Spinal cord (tissue), 10 donors: ENCODE results near the gene TP53I13. TPM values are rescaled to one million over a fixed set of nuclear protein-coding genes. Genes with fewer than 3 reads are reported as not detected.

Experiments used
- DNase-seq, 6 donors: peaks; one replicate each; pipeline versions ENCODE4 v3.0.0 to v3.0.0-alpha.2; 2013 to 2015; ENCODE audit warnings: low spot score in 6 of 6, low read depth in 4 of 6
- H3K27ac ChIP-seq: one replicate; pipeline ENCODE4 v1.5.1; 2013; ENCODE audit warnings: low read depth, low read length, control low read depth
- H3K27me3 ChIP-seq: one replicate; pipeline ENCODE4 v1.6.1; 2013; ENCODE audit warnings: low read length; ENCODE audit not compliant: control insufficient read depth, insufficient read depth
- H3K36me3 ChIP-seq: one replicate; pipeline ENCODE4 v1.6.1; 2013; ENCODE audit warnings: low read length; ENCODE audit not compliant: control insufficient read depth, insufficient read depth
- H3K4me1 ChIP-seq: one replicate; pipeline ENCODE4 v1.6.1; 2013; ENCODE audit warnings: low read length; ENCODE audit not compliant: control insufficient read depth, insufficient read depth
- H3K4me3 ChIP-seq: one replicate; pipeline ENCODE4 v1.5.1; 2013; ENCODE audit warnings: low read depth, low read length, control low read depth
- H3K9me3 ChIP-seq: one replicate; pipeline ENCODE4 v1.6.1; 2013; ENCODE audit warnings: low read length; ENCODE audit not compliant: control insufficient read depth, insufficient read depth
- WGBS: methylation state at CpG from one replicate; pipeline ENCODE4 v1.1.5; 2013; ENCODE audit warnings: missing lambda C conversion rate; ENCODE audit not compliant: insufficient coverage; 5-methylcytosine and 5-hydroxymethylcytosine counted together
- polyA plus RNA-seq, 2 donors: library from polyadenylated mRNA; unstranded; fragments of 120-200 nt; gene quantifications; one replicate each; pipeline ENCODE4 v1.2.1, GENCODE V29; 2013; ENCODE audit not compliant: insufficient read length in 2 of 2
- total RNA-seq, 2 donors: library from RNA; depleted of rRNA in 1 of 2; stranded (reverse); fragments of 120-200 nt in 1 of 2; fragments of >200 nt in 1 of 2; gene quantifications; one replicate each; pipeline versions ENCODE4 v1.2.3 to v1.2.4, GENCODE V29; 2013 to 2014
- donor health status: healthy.

TP53I13 gene
- total and polyA plus RNA-seq, 4 donors, result 12.9 to 37.9 (median 26.8) TPM

DNA sequence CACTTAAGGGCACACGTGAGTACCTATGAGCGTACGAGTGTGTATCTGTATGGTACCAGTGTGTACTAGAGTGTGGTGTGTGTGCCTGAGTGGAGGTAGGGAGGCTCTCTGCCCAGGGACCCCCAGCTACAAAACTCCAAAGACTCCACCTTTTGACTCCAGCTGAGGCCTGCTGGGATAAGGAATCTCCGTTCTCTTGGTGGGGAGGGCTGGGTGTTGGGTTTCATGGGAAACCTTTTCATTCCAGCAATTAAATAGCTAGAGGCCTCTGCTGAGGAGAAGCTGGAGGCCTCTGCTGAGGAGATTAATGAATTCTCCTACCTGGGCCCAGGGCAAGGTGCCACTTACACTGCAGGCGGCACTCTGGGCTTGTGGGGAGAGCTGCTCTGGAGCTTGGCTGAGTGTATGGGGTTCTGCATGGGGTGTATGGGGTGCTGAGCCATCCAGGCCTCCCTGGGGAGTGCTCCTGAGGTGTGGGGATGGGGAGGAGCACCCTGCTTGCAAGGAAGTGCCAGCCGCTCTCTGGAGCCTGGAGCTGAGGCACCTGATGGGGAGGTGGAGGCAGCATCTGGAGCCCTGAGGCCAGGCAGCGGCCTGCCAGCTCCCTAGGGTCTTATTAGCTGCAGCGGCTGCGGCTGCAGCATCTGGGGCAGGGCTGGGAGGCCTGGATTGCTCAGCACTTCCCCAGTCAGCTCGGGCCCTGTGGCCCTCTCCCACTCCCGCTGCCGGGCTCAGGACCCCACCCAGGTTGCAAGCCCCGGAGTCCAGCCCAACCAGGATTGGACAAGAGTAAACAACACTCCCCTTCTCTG, 29.1 kb downstream of the TP53I13 start:
- DNase-seq, result no peak
- Histone ChIP-seq H3K27me3 (no peaks in the 10 kb centered on the region), H3K4me3 (no peak overlapping the region), H3K27ac (no peak overlapping the region), H3K9me3 (no peaks in the 10 kb centered on the region), H3K4me1 (peaks cover 49% of the 10 kb centered on the region), H3K36me3 (peaks cover 6% of the 10 kb centered on the region)
- 40% methylated on average over 10 of the region's 13 CpGs for WGBS

DNA sequence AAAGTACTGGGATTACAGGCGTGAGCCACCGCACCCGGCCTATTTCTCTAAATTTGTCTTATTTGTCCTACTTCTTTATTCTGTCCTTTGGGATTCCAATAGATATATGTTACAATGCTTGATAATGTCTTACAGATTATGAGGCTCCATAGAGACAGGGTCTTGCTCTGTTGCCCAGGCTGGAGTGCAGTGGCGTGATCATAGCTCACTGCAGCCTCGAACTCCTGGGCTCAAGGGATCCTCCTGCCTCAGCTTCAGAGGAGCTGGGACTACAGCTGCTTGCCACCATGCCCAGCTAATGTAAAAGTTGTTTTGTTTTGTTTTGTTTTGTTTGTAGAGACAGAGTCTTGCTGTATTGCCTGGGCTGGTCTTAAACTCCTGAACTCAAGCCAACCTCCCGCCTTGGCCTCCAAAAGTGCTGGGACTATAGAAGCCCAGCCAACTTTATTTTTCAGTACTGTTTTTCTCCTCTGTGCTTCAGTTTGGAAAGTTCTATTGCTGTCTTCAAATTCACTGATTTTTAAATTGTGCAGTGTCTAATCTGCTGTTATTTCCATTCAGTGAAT, 34.7 kb downstream of the TP53I13 start:
- Histone ChIP-seq H3K27ac (no peak overlapping the region), H3K9me3 (no peaks in the 10 kb centered on the region), H3K36me3 (peaks cover 11% of the 10 kb centered on the region), H3K4me3 (no peak overlapping the region), H3K4me1 (no peaks in the 10 kb centered on the region), H3K27me3 (no peaks in the 10 kb centered on the region)
- DNase-seq, result no peak
- 80% methylated on average over 1 of the region's 6 CpGs for WGBS

GRCh38 chr17:29607557-29608195, 39.2 kb downstream of the TP53I13 start:
- H3K9me3 ChIP-seq, result no peaks in the 10 kb centered on the region
- no peaks in the 10 kb centered on the region for H3K4me1 ChIP-seq
- no peak for DNase-seq
- H3K27ac ChIP-seq, result no peak overlapping the region
- H3K27me3 ChIP-seq, result no peaks in the 10 kb centered on the region
- H3K36me3 ChIP-seq, result peaks cover 33% of the 10 kb centered on the region
- 90% methylated on average over 28 of the region's 29 CpGs for WGBS
- no peak overlapping the region for H3K4me3 ChIP-seq

GRCh38 chr17:29608986-29609385, 40.5 kb downstream of the TP53I13 start:
- 93% methylated on average over 13 of the region's 15 CpGs for WGBS
- no peak for DNase-seq
- Histone ChIP-seq H3K4me1 (peaks cover 11% of the 10 kb centered on the region), H3K27ac (no peak overlapping the region), H3K9me3 (no peaks in the 10 kb centered on the region), H3K36me3 (peaks cover 42% of the 10 kb centered on the region), H3K27me3 (peaks cover 3% of the 10 kb centered on the region), H3K4me3 (no peak overlapping the region)

GRCh38 chr17:29610395-29610794, 41.9 kb downstream of the TP53I13 start:
- DNase-seq, result no peak
- peaks cover 25% of the 10 kb centered on the region for H3K4me1 ChIP-seq
- WGBS, result no CpG with 5 or more reads among the region's 3 CpGs
- no peaks in the 10 kb centered on the region for H3K9me3 ChIP-seq
- H3K27me3 ChIP-seq, result peaks cover 3% of the 10 kb centered on the region
- H3K4me3 ChIP-seq, result no peak overlapping the region
- H3K36me3 ChIP-seq, result peaks cover 51% of the 10 kb centered on the region
- no peak overlapping the region for H3K27ac ChIP-seq

DNA sequence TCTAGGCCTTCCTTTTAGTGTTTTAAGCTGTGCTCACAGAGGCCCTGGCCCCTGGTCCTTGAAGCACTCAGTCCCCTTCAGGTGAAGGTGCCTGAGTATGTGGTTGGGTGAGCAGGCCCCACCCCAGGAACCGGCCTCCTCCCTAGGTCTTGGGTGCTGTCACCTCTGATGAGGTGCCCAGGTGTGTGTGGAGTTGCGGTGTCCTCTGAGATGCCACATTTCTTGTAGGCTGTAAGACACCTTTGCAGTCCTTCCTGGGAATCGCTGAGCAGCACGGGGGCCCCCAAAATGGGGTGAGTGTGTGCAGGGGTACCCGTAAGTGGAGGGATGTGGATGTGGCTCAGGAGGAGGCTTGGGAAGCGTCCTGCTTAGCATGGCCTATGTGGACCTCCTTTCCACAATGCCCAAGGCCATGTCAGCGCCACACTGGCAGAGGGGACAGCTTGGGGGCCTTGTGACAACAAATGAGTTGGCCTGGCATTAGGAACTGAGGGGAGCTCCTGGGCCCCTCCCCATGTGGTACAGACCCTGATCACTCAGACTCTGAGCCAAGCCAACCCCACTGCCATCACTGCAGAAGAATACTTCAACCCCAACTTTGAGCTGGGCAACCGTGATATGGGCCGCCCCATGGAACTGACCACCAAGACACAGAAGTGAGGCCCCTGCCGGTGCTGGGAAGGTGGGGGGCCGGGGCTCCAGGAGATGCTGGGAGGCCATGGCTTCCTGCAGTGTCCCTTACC, 43.0 kb downstream of the TP53I13 start:
- peaks cover 37% of the 10 kb centered on the region for H3K4me1 ChIP-seq
- DNase-seq, result no peak
- H3K27ac ChIP-seq, result no peak overlapping the region
- H3K4me3 ChIP-seq, result no peak overlapping the region
- peaks cover 13% of the 10 kb centered on the region for H3K27me3 ChIP-seq
- H3K36me3 ChIP-seq, result peaks cover 51% of the 10 kb centered on the region
- 95% methylated on average over 6 of the region's 11 CpGs for WGBS
- no peaks in the 10 kb centered on the region for H3K9me3 ChIP-seq

DNA sequence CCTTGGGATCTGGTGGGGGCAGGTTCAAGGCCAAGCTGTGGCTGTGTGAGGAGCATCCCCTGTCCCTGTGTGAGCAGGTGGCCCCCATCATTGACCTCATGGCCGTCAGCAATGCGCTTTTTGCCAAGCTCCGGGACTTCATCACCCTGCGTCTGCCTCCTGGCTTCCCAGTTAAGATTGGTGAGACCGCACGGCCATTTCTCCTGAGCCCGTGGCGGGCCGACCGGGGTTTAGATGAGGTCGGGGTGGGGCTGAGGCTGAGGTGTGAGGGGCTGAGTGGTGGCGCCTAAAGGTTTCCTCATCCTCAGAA, 43.5 kb downstream of the TP53I13 start:
- H3K36me3 ChIP-seq, result peaks cover 51% of the 10 kb centered on the region
- H3K4me3 ChIP-seq, result no peak overlapping the region
- no peak for DNase-seq
- no peaks in the 10 kb centered on the region for H3K9me3 ChIP-seq
- 96% methylated on average over 7 of the region's 12 CpGs for WGBS
- peaks cover 18% of the 10 kb centered on the region for H3K27me3 ChIP-seq
- H3K27ac ChIP-seq, result no peak overlapping the region
- peaks cover 42% of the 10 kb centered on the region for H3K4me1 ChIP-seq

DNA sequence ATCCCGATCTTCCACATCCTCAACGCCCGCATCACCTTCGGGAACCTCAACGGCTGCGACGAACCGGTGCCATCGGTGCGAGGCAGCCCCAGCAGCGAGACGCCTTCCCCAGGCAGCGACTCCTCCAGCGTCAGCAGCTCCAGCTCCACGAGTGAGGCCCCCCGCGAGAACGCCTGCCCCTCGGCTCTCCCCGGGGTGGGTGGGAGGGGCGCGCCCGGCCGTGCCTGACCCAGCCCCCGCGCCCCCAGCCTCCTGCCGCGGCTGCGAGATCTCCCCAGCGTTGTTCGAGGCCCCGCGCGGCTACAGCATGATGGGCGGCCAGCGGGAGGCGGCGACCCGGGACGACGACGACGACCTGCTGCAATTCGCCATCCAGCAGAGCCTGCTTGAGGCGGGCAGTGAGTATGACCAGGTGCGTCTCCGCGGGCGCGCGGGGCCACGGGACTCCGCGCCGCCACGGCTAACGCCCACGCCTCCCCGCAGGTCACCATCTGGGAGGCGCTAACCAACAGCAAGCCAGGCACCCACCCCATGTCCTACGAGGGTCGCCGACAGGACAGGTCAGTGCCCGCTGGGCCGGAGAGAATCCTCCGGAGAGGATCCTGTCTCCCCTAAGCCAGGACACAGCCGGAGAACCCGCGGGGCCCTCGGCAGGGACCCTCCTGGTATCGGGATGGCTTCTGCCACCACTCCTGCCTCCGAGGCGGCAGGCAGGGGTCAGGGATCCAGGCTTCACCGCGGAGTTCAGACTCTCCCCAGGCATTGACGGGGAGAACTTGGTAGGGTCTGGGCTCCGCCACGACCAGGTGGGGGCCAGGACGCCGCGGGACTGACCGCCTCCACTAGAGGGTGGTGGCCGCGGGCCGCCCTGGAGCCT, 44.1 kb downstream of the TP53I13 start:
- no peak overlapping the region for H3K27ac ChIP-seq
- H3K27me3 ChIP-seq, result peaks cover 24% of the 10 kb centered on the region
- H3K36me3 ChIP-seq, result peaks cover 48% of the 10 kb centered on the region
- WGBS, result 43% methylated on average over 75 of the region's 85 CpGs
- peaks cover 48% of the 10 kb centered on the region for H3K4me1 ChIP-seq
- no peaks in the 10 kb centered on the region for H3K9me3 ChIP-seq
- no peak for DNase-seq
- H3K4me3 ChIP-seq, result peak overlapping the region; percentile 9

DNA sequence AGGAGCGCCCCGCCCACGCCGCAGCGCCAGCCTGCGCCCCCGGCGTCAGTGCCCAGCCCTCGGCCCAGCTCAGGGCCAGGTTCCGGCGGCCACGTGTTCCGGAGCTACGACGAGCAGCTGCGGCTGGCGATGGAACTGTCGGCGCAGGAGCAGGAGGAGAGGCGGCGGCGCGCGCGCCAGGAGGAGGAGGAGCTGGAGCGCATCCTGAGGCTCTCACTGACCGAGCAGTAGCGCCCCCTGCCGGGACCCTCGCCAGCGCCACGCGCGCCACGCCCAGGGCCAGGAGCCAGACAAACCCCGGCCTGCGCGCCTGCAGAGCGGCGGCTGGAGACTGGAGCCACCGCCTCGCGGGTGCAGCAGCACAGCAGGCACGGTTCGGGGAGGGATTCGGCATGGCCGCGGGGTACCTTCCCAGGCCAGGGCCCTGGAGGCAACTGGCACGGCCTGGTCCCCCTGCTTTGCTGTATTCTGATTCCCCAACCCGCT, 44.9 kb downstream of the TP53I13 start:
- DNase-seq, result peak in 4 of 6 donors; percentile 67 to 95 (median 82)
- H3K4me3 ChIP-seq, result peak overlapping the region; percentile 11
- H3K9me3 ChIP-seq, result no peaks in the 10 kb centered on the region
- H3K27ac ChIP-seq, result no peak overlapping the region
- peaks cover 31% of the 10 kb centered on the region for H3K27me3 ChIP-seq
- H3K4me1 ChIP-seq, result peaks cover 55% of the 10 kb centered on the region
- 7% methylated on average over 50 of the region's 50 CpGs for WGBS
- peaks cover 42% of the 10 kb centered on the region for H3K36me3 ChIP-seq
